Endothelial cell of umbilical vein (primary cell): ENCODE data around the gene NAA60. TPM values are rescaled to one million over a fixed set of nuclear protein-coding genes. Genes with fewer than 3 reads are reported as not detected.

Experiments
- BruUV-seq: library from RNA; stranded (reverse); fragments of 400-500 nt; replicated peaks from 2 replicates; lab custom pipeline; 2021; lab: Mats Ljungman, UMichigan
- CTCF ChIA-PET: fragments of 300-600, 350-600 bp; sonication (Branson Sonifier 250); formaldehyde crosslinking; loops from one replicate; lab custom pipeline; 2021; ENCODE audit warnings: antibody characterized with exemption, inconsistent platforms; lab: Charles Lee
- POLR2A ChIA-PET: fragments of 300-600, 350-600 bp; sonication (Branson Sonifier 250); formaldehyde crosslinking; loops from one replicate; lab custom pipeline; 2021; ENCODE audit warnings: antibody characterized with exemption, inconsistent platforms; lab: Charles Lee
- DNase-seq: peaks from one replicate; pipeline ENCODE4 v3.0.0-alpha.2; 2011; ENCODE audit warnings: low read depth, low spot score
- FAIRE-seq: peaks from 2 replicates; lab custom pipeline; 2011; peaks lifted over from hg19 to GRCh38; lab: Jason Lieb, UNC
- H2AFZ ChIP-seq: 2 replicates; pipeline ENCODE4 v1.6.0; 2012; ENCODE audit warnings: low read depth, low read length, control low read depth, inconsistent platforms
- H3K27ac ChIP-seq: 2 replicates; pipeline ENCODE4 v1.5.1; 2011; ENCODE audit warnings: low read depth, mild to moderate bottlenecking, control low read depth, low read length, moderate library complexity; ENCODE audit not compliant: insufficient read depth
- H3K27me3 ChIP-seq, 2 experiments: 2 replicates each; pipeline versions ENCODE4 v1.6.0 to v1.6.1; 2011; ENCODE audit warnings: low read length in 2 of 2, mixed read lengths in 1 of 2; ENCODE audit not compliant: control insufficient read depth in 2 of 2, insufficient read depth in 2 of 2
- H3K36me3 ChIP-seq, 2 experiments: 2 replicates in 1 of 2; 3 replicates in 1 of 2; pipeline ENCODE4 v1.5.1; 2011; ENCODE audit warnings: low read length in 2 of 2, mild to moderate bottlenecking in 1 of 2, moderate library complexity in 1 of 2; ENCODE audit not compliant: control insufficient read depth in 2 of 2, insufficient read depth in 2 of 2; ENCODE audit errors: extremely low read depth in 1 of 2
- H3K4me1 ChIP-seq: 3 replicates; pipeline ENCODE4 v1.5.1; 2011; ENCODE audit warnings: mild to moderate bottlenecking, low read length; ENCODE audit not compliant: control insufficient read depth, insufficient read depth; ENCODE audit errors: extremely low read depth
- H3K4me2 ChIP-seq: 2 replicates; pipeline ENCODE4 v1.6.1; 2011; ENCODE audit warnings: low read length, control low read depth, mixed read lengths; ENCODE audit not compliant: insufficient read depth
- H3K4me3 ChIP-seq, 3 experiments: fragments of 200-600 bp in 1 of 3; sonication (generic), shearing (Covaris generic) in 1 of 3; replicated peaks in 1 of 3; 2 replicates each; pipeline ENCODE4 v1.5.1; 2011 to 2016; ENCODE audit warnings: control low read depth in 3 of 3, low read length in 3 of 3, mild to moderate bottlenecking in 2 of 3, inconsistent platforms in 1 of 3, low read depth in 1 of 3, moderate library complexity in 1 of 3; ENCODE audit not compliant: insufficient read depth in 1 of 3
- H3K79me2 ChIP-seq: 2 replicates; pipeline ENCODE4 v1.6.0; 2012; ENCODE audit warnings: low read length, inconsistent platforms; ENCODE audit not compliant: control insufficient read depth, insufficient read depth
- H3K9ac ChIP-seq: replicated peaks from 2 replicates; pipeline ENCODE3; 2011; ENCODE audit warnings: low read length, control low read depth; ENCODE audit not compliant: insufficient read depth; ENCODE audit errors: extremely low read depth
- H3K9me1 ChIP-seq: replicated peaks from 3 replicates; pipeline ENCODE4 v1.6.0; 2011; ENCODE audit warnings: mild to moderate bottlenecking, low read length; ENCODE audit not compliant: control insufficient read depth, insufficient read depth; ENCODE audit errors: extremely low read depth
- H3K9me3 ChIP-seq: replicated peaks from 2 replicates; pipeline ENCODE4 v1.5.1; 2012; ENCODE audit warnings: low read length, inconsistent platforms; ENCODE audit not compliant: control insufficient read depth, insufficient read depth
- H4K20me1 ChIP-seq: replicated peaks from 2 replicates; pipeline ENCODE3; 2011; ENCODE audit warnings: mild to moderate bottlenecking, low read length; ENCODE audit not compliant: control insufficient read depth, insufficient read depth; ENCODE audit errors: extremely low read depth
- EZH2 ChIP-seq: IDR thresholded peaks from 2 replicates; pipeline ENCODE4 v1.6.1; 2012; ENCODE audit warnings: borderline replicate concordance, low read depth, mild to moderate bottlenecking, moderate library complexity, low read length, inconsistent platforms; ENCODE audit not compliant: severe bottlenecking
- FOS ChIP-seq: IDR thresholded peaks from 2 replicates; pipeline ENCODE4 v1.6.1; 2011; ENCODE audit warnings: mild to moderate bottlenecking, low read length, moderate library complexity, borderline replicate concordance; ENCODE audit not compliant: insufficient read depth
- GATA2 ChIP-seq: IDR thresholded peaks from 2 replicates; pipeline ENCODE4 v1.7.0; 2011; ENCODE audit warnings: low read depth, mild to moderate bottlenecking, moderate library complexity, mixed read lengths, low read length; ENCODE audit not compliant: insufficient read length, insufficient read depth
- JUN ChIP-seq: IDR thresholded peaks from 2 replicates; pipeline ENCODE4 v1.6.1; 2011; ENCODE audit warnings: borderline replicate concordance, low read depth; ENCODE audit not compliant: insufficient read length, insufficient read depth
- MYC ChIP-seq: IDR thresholded peaks from one replicate; pipeline ENCODE4 v1.6.1; 2011; ENCODE audit warnings: mild to moderate bottlenecking, low read depth, low read length
- POLR2A ChIP-seq: IDR thresholded peaks from 2 replicates; pipeline ENCODE4 v1.6.1; 2012; ENCODE audit warnings: low read depth, mild to moderate bottlenecking, control low read depth, low read length
- POLR2AphosphoS5 ChIP-seq: IDR thresholded peaks from 2 replicates; pipeline ENCODE4 v1.6.1; 2012; ENCODE audit warnings: low read depth, mild to moderate bottlenecking, control low read depth, low read length, moderate library complexity; ENCODE audit not compliant: insufficient read depth
- dilution Hi-C: fragments of 300-500 bp; cut with MboI; formaldehyde crosslinking; loops from one replicate; pipeline ENCODE4 v1.15.0; 2019; ENCODE audit warnings: low sequenced_read_pairs; ENCODE audit not compliant: extremely low pct_ligation_motif_present
- intact Hi-C: fragments of 100-400 bp; cut with micrococcal nuclease; formaldehyde crosslinking; loops from one replicate; pipeline ENCODE4 v1.10.0; 2022
- polyA plus RNA-seq, 4 experiments: library from polyadenylated mRNA; depleted of rRNA in 3 of 4; stranded (reverse) in 3 of 4; unstranded in 1 of 4; fragments of >200 nt; gene quantifications; 2 replicates each; pipeline versions ENCODE4 v1.2.1 to v1.2.3, GENCODE V29; 2011 to 2012; ENCODE audit warnings: missing spikeins in 1 of 4
- total RNA-seq: library from RNA; stranded (reverse); gene quantifications from 2 replicates; pipeline ENCODE4 v1.2.3, GENCODE V29; 2021
- TF ChIP-seq, protein P1 (sequence below), 2 donors: IDR thresholded peaks; 1 replicate in 1 of 2; 2 replicates in 1 of 2; pipeline ENCODE4 v1.5.1; 2011; ENCODE audit warnings: low read length in 2 of 2, mild to moderate bottlenecking in 2 of 2, moderate library complexity in 2 of 2, control low read depth in 1 of 2, inconsistent platforms in 1 of 2, low read depth in 1 of 2; ENCODE audit not compliant: insufficient read depth in 1 of 2; ENCODE audit errors: extremely low read depth in 1 of 2
- TF ChIP-seq, protein P2 (sequence below): IDR thresholded peaks from 2 replicates; pipeline ENCODE4 v1.6.1; 2011; ENCODE audit not compliant: insufficient read depth, insufficient read length

The NAA60 gene
- total and polyA plus RNA-seq, 2 donors (not counting 3 experiments of a cell fraction or from before 2014, with no cell fraction given): 22.1 to 42.9 TPM

DNA sequence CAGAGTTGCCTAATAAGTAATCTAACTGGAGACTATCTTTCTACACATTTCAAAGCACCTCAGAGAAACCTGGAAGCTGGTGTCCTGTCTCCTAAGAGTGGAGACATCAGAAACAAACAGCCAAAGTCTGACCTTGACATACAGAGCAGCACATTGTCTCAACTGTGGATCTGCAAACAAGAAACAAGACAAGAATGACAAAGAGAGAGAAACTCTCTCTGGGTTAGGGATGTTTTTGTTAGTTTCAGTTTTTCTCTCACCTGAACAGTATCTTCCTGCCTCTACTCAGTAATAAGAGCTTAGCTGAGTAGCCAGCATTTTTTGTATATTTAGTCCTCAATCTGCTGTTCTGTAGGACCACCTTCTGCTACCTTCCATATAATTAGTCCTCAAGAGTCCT is 9.1 kb upstream of the NAA60 start:
- TF ChIP-seq EZH2 (no peak), JUN (no peak), MYC (no peak), POLR2AphosphoS5 (no peak), GATA2 (no peak), POLR2A (no peak), FOS (no peak)
- TF ChIP-seq, protein P1, sequence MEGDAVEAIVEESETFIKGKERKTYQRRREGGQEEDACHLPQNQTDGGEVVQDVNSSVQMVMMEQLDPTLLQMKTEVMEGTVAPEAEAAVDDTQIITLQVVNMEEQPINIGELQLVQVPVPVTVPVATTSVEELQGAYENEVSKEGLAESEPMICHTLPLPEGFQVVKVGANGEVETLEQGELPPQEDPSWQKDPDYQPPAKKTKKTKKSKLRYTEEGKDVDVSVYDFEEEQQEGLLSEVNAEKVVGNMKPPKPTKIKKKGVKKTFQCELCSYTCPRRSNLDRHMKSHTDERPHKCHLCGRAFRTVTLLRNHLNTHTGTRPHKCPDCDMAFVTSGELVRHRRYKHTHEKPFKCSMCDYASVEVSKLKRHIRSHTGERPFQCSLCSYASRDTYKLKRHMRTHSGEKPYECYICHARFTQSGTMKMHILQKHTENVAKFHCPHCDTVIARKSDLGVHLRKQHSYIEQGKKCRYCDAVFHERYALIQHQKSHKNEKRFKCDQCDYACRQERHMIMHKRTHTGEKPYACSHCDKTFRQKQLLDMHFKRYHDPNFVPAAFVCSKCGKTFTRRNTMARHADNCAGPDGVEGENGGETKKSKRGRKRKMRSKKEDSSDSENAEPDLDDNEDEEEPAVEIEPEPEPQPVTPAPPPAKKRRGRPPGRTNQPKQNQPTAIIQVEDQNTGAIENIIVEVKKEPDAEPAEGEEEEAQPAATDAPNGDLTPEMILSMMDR (IDR thresholded peaks at IDR 0.05; ENCODE audit: extremely low read depth in 1 of 2, insufficient read depth in 1 of 2, low read depth in 1 of 2, low read length in 2 of 2): no peak
- TF ChIP-seq, protein P2, sequence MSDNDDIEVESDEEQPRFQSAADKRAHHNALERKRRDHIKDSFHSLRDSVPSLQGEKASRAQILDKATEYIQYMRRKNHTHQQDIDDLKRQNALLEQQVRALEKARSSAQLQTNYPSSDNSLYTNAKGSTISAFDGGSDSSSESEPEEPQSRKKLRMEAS: no peak
- Histone ChIP-seq H3K4me2 (no peak overlapping the region), H3K9ac (no peak overlapping the region), H4K20me1 (no peaks in the 10 kb centered on the region), H3K4me3 (no peak overlapping the region), H3K9me1 (no peaks in the 10 kb centered on the region), H3K27ac (no peak overlapping the region), H3K79me2 (no peaks in the 10 kb centered on the region), H3K36me3 (peaks cover 0 to 6% of the 10 kb centered on the region in 2 experiments), H2AFZ (no peak overlapping the region), H3K4me1 (peaks cover 3% of the 10 kb centered on the region), H3K9me3 (no peaks in the 10 kb centered on the region), H3K27me3 (peaks cover 0 to 20% of the 10 kb centered on the region in 2 experiments)
- dilution Hi-C loops: no loop called here
- CTCF ChIA-PET: no interaction called here
- intact Hi-C loops: no loop called here
- no TSS peak for BruUV-seq
- no peak for FAIRE-seq
- POLR2A ChIA-PET: no interaction called here
- DNase-seq: no peak
